NCI-H526 treated with DMSO at 0.1 percent for 48 hours (cell line): ENCODE measurements around the gene CHRNA4.

Experiments
- DNase-seq: peaks from one replicate; lab custom pipeline; 2025; lab: John Stamatoyannopoulos, UW

The CHRNA4 gene

GRCh38 chr20:63320041-63320511 is 41.1 kb downstream of the CHRNA4 start:
- DNase-seq = no peak

GRCh38 chr20:63319164-63320040 is 41.7 kb downstream of the CHRNA4 start:
- DNase-seq = no peak

- DNase-seq = no peak
Measured at GRCh38 chr20:63318391-63319163, 42.6 kb downstream of the CHRNA4 start.

- DNase-seq = no peak
Measured at GRCh38 chr20:63317601-63318291, 43.4 kb downstream of the CHRNA4 start.

DNA sequence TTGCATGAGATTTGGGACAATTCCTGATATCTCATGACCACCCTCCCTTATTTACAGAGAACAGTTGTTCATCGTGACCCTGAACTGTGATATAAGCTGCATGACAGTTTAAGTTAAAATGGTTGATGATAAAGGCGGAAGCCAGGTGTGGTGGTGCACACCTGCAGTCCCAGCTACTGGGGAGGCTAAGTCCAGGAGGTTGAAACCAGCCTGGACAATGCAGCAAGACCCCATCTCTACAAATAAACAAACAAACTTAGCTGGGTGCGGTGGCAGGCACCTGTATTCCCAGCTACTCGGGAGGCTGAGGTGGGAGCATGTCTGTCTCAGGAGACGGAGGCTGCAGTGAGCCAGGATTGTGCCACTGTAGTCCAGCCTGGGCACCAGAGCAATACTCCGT is 44.1 kb downstream of the CHRNA4 start:
- DNase-seq = no peak

DNA sequence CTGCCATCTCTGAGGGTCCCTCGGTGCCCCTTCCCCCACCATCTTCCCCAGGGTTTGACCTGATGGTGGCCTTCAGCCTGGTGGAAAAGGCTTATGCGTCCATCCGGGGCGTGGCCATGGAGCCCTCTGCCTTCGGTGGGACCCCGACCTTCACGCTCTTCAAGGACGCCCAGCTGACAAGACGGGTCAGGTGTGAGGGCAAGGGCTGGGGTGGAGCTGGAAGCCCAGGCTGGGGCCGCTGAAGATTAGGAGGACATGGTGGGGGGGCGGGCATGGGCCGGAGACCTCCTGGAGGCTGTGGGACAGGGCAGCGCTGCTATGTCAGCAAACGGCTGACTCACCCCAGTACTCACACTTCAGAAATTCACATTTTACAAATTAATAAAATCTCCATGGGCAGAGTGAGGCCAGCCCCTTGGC is 44.6 kb downstream of the CHRNA4 start:
- no peak for DNase-seq

DNA sequence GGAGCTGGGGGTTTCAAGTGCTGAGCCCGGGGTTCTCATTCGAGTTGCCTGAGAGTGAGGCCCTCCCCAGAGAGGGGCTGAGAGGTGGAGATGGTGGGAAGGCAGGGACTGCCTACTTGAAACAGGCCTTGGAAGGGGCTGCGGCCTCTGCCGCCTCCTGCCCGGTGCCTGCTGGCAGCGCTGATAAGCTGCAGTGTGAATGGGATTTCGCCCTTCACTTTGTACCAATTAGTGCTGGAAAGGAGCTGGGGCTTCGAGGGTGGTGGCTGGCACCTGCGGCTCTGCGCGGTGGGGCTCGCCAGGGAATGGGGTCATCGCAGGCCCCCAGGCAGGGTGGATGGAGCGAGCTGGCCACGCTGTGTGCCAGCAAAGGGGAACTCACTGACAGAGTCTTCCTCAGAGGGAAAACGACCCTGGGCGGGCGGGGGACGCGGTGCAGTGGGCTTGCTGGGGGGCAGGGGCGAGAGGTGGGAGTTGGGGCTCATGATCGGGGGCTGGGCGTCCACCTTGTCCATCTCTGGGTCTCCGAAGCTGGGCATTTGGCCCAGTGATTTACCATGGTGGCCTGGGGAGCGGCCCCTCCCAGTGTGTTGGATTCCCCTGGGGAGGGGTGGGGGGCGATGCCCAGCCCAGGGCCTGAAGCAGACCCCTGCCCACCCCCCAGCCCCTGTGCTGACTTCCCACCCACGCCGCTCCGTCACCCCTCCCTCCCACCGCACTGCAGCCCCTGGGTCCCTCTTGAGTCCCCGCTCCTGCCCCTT is 45.2 kb downstream of the CHRNA4 start:
- DNase-seq = no peak

- DNase-seq = no peak
Measured at GRCh38 chr20:63315240-63315689, 45.9 kb downstream of the CHRNA4 start.

GRCh38 chr20:63314566-63315239 is 46.4 kb downstream of the CHRNA4 start:
- DNase-seq = no peak

GRCh38 chr20:63314015-63314471 is 47.1 kb downstream of the CHRNA4 start:
- no peak for DNase-seq

DNA sequence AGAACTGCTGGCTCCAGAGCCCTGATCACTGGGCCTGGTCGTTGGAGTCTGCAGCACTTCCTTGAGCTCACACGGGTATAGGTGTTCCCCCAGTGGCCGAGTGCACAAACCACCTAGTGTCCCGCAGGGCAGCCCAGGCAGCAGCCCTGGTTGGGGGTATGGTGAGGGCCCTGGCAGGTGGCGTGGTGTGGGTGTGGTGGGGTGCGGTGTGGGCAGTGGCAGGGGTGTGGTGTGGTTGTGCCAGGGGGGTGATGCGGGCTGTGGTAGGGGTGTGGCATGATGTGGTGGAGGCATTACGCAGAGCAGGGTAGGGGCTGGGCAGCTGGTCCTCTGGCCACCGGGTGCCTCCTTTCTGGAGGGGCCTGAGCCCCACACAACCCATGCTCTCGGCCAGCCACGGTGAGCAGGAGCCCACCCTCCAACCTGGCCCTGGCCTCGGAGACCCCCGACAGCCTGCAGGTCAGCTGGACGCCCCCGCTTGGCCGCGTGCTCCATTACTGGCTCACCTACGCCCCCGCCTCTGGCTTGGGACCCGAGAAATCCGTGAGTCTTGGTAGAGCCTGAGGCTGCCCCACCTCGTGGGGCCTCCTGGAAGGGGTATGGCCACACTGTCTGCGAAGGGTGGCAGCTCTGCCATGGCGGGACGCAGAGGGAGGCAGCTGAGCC is 47.7 kb downstream of the CHRNA4 start:
- no peak for DNase-seq

- no peak for DNase-seq
Measured at GRCh38 chr20:63312690-63313348, 48.3 kb downstream of the CHRNA4 start.

GRCh38 chr20:63312273-63312672 is 48.9 kb downstream of the CHRNA4 start:
- DNase-seq = no peak

DNA sequence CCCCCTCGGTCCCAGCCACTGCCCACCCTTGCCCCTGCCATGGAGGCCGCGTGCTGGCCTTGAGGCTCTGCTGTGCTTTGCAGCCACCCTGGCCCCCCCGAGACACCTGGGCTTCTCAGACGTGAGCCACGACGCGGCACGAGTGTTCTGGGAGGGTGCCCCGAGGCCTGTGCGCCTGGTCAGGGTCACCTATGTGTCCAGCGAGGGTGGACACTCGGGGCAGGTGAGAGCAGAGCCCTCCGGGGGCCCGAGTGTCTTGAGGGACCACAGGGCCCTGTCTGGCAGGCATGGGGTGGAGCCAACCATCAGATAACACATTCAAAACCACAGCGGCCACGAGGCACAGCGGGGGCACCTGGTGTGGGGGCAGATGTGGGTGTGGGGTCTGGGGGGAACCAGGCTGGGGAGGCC is 49.3 kb downstream of the CHRNA4 start:
- DNase-seq = no peak

DNA sequence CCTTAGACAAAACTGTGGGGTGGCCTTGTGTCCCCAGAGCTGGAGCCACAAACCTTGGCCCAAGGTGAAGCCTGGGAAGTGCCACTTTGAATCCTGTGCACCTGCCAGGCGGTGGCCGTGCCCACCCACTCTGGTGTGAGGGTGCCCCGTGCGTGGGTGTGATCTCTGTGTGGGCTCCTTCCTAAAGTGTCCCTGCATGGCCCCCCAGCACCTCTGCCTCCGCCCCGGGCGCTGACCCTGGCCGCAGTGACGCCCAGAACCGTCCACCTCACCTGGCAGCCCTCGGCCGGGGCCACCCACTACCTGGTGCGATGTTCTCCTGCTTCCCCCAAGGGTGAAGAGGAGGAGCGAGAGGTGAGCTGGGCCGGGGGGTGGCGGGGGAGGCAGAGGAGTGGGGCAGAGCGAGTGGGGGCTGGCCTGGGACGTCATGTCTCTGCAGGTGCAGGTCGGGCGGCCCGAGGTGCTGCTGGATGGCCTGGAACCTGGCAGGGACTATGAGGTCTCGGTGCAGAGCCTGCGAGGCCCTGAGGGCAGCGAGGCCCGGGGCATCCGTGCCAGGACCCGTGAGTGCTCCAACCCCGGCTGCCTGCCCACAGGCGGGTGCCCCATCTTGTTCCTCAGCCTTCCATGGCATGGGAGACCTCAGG is 49.8 kb downstream of the CHRNA4 start:
- no peak for DNase-seq

- DNase-seq = no peak
Measured at GRCh38 chr20:63310265-63310991, 50.7 kb downstream of the CHRNA4 start.

DNA sequence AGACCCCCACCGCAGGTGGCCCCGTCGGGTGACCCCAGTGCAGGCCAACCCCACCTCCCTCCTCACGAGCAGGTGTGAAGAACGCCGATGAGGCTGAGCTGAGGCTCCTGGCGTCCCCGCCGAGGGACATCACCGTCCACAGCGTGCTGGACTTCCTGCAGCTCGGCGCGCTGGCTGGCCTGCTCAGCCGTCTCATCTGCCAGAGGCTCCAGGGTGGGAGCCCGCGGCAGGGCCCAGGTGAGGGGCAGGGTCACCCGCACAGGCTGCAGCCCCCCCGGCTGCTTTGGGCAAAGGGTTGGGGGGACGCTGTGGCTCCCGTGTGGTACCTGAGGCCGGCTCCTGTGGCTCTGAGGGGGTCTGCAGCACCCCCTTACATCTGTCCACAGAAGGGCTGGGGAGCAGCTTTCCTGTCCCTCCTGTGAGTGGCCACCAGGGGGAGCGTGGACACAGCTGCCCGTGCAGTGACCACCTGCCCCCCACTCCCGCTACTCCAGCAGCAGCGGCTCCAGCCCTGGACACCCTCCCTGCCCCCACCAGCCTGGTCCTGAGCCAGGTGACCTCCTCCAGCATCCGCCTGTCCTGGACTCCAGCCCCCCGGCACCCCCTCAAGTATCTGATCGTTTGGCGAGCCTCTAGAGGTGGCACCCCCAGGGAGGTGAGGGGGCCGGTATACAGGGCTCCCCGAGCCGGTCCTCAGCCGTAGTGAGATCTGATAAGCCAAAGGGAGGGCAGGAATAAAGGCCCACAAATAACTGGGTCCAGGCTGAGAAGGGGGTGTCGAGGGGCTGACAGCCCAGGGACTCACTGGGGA is 51.7 kb downstream of the CHRNA4 start:
- no peak for DNase-seq
